ENCODE data around the gene ZNF608.

The ZNF608 gene

DNA sequence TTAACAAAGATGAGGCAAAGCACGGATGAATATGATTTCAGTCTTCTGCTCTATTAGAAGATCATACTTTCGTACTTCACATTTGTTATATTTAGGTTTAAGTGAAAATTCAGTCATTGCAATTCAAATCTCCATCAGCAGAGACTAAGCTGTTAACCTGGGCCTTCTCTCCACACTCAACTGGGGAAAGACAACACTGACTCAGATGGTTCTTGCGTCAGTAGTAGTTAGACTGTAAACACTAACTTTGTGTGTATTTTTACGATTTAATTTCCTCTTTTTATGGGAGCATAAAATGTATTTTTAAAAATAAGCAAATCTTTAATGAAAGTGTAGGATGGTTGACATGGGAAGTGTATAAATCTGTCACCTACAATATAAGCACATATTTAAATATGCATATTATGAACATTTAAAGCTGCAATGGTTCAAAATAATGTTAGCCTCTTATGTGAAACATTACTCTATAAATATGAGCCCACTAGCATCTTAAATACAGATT lies 42.7 kb upstream of the ZNF608 start:
- no peaks in the 10 kb centered on the region for H3K4me1 ChIP-seq (ENCODE audit: control insufficient read depth in 1 of 2, insufficient read depth in 1 of 2, low read depth in 1 of 2, low read length in 1 of 2)
- no peaks in the 10 kb centered on the region for H3K36me3 ChIP-seq
- no peak overlapping the region for H3K27ac ChIP-seq
- H3K27me3 ChIP-seq, result no peaks in the 10 kb centered on the region
- no peaks in the 10 kb centered on the region for H3K9me3 ChIP-seq
- no peak overlapping the region for H3K4me3 ChIP-seq (ENCODE audit: low read depth in 1 of 2, low read length in 1 of 2)
- TF ChIP-seq CTCF (IDR thresholded peaks at IDR 0.05), result no peak

- no peak for TF ChIP-seq CTCF (IDR thresholded peaks at IDR 0.05)
- Histone ChIP-seq H3K9me3 (no peaks in the 10 kb centered on the region), H3K4me3 (ENCODE audit: low read depth in 1 of 2, low read length in 1 of 2) (no peak overlapping the region), H3K27ac (no peak overlapping the region), H3K36me3 (no peaks in the 10 kb centered on the region), H3K4me1 (ENCODE audit: control insufficient read depth in 1 of 2, insufficient read depth in 1 of 2, low read depth in 1 of 2, low read length in 1 of 2) (no peaks in the 10 kb centered on the region), H3K27me3 (no peaks in the 10 kb centered on the region)
Measured at GRCh38 chr5:124783794-124784193, 37.4 kb upstream of the ZNF608 start.

GRCh38 chr5:124783285-124783684 lies 36.8 kb upstream of the ZNF608 start:
- Histone ChIP-seq H3K36me3 (no peaks in the 10 kb centered on the region), H3K9me3 (no peaks in the 10 kb centered on the region), H3K27ac (no peak overlapping the region), H3K4me3 (ENCODE audit: low read depth in 1 of 2, low read length in 1 of 2) (no peak overlapping the region), H3K4me1 (ENCODE audit: control insufficient read depth in 1 of 2, insufficient read depth in 1 of 2, low read depth in 1 of 2, low read length in 1 of 2) (no peaks in the 10 kb centered on the region), H3K27me3 (no peaks in the 10 kb centered on the region)
- TF ChIP-seq CTCF (IDR thresholded peaks at IDR 0.05), result no peak

DNA sequence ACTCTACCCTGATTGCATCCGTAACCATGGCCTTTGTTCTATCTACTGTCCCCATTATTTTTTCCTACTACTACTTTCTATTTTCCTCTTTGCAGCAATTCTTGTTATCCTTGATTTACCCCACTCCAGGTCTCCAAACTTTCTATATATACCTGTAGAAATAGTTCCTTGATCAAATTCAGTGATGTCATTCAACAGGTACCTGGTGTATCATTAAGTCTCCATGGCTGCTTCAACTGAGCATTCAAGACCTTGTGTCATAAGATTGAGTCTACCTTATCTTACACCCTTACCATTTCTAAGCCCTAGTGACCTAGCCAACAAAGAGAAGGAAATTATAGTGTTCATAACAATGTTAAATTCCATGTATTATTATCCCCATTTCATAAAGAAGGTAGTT lies 35.8 kb upstream of the ZNF608 start:
- Histone ChIP-seq H3K4me3 (ENCODE audit: low read depth in 1 of 2, low read length in 1 of 2) (no peak overlapping the region), H3K36me3 (no peaks in the 10 kb centered on the region), H3K27ac (no peak overlapping the region), H3K4me1 (ENCODE audit: control insufficient read depth in 1 of 2, insufficient read depth in 1 of 2, low read depth in 1 of 2, low read length in 1 of 2) (no peaks in the 10 kb centered on the region), H3K27me3 (no peaks in the 10 kb centered on the region), H3K9me3 (no peaks in the 10 kb centered on the region)
- no peak for TF ChIP-seq CTCF (IDR thresholded peaks at IDR 0.05)

- no peaks in the 10 kb centered on the region for H3K27me3 ChIP-seq
- H3K4me3 ChIP-seq (ENCODE audit: low read depth in 1 of 2, low read length in 1 of 2), result no peak overlapping the region
- no peaks in the 10 kb centered on the region for H3K4me1 ChIP-seq (ENCODE audit: control insufficient read depth in 1 of 2, insufficient read depth in 1 of 2, low read depth in 1 of 2, low read length in 1 of 2)
- no peak for TF ChIP-seq CTCF (IDR thresholded peaks at IDR 0.05)
- no peak overlapping the region for H3K27ac ChIP-seq
- no peaks in the 10 kb centered on the region for H3K36me3 ChIP-seq
- H3K9me3 ChIP-seq, result no peaks in the 10 kb centered on the region
Measured at GRCh38 chr5:124780011-124780410, 33.6 kb upstream of the ZNF608 start.
